ENCODE measurements around the gene GMEB2. TPM values are rescaled to one million over a fixed set of nuclear protein-coding genes. Genes with fewer than 3 reads are reported as not detected.
"Not testable (repeated sequence)": the region's sequence is repeated elsewhere in the genome, so short reads cannot be mapped to it uniquely, and the experiment has no call there.

The GMEB2 gene
- total RNA-seq, 1 donor from 2014 or later, result 11.3 TPM

DNA sequence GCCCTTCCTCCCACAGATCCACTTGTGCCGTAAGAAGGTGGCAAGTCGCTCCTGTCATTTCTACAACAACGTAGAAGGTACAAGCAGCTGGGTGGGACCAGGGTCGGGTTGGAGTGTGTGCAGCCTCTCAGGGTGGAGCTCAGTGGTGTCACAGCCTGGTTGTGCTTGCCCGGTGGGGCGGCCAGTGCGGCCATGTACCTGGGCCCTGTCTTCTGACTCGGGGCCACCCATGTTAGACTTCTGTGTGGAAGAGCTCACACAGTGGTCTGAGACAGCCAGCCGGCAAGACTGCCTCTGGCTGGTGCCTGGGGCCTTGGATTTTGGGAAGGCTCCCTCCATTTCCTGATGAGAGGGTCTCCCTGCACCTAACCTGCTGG is 35.9 kb upstream of the GMEB2 start:
- TF ChIP-seq CTCF (IDR thresholded peaks at IDR 0.05), result no peak
- peaks cover 40% of the 10 kb centered on the region for H3K36me3 ChIP-seq
- peaks cover 10% of the 10 kb centered on the region for H3K4me1 ChIP-seq
- no peak for DNase-seq
- H3K27ac ChIP-seq, result no peak overlapping the region
- H3K27me3 ChIP-seq, result no peaks in the 10 kb centered on the region
- intact Hi-C loops (cut with DNase I), result no loop called here
- H3K4me3 ChIP-seq, result no peak overlapping the region
- no peaks in the 10 kb centered on the region for H3K9me3 ChIP-seq
- ATAC-seq, result no peak

- Histone ChIP-seq H3K4me3 (no peak overlapping the region), H3K27me3 (no peaks in the 10 kb centered on the region), H3K27ac (no peak overlapping the region), H3K36me3 (peaks cover 34% of the 10 kb centered on the region), H3K9me3 (no peaks in the 10 kb centered on the region), H3K4me1 (peaks cover 16% of the 10 kb centered on the region)
- intact Hi-C loops (cut with DNase I), result no loop called here
- TF ChIP-seq CTCF (IDR thresholded peaks at IDR 0.05), result no peak
- no peak for ATAC-seq
- DNase-seq, result no peak
These were observed 35.3 kb upstream of the GMEB2 start for GRCh38 chr20:63661959-63662812.

DNA sequence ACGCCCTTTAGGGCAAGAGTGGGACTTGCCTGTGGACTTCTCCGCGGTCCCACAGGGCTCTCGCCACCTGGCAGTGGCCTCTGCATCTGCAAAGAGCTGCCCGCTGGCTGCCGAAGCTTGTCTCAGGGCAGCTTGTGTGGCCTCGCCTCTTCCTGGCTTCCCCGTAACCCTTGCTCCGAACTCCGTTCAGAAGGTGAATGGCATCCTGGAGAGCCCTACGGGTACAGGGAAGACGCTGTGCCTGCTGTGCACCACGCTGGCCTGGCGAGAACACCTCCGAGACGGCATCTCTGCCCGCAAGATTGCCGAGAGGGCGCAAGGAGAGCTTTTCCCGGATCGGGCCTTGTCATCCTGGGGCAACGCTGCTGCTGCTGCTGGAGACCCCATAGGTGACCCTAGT is 34.2 kb upstream of the GMEB2 start:
- Histone ChIP-seq H3K27me3 (no peaks in the 10 kb centered on the region), H3K27ac (no peak overlapping the region), H3K4me1 (peaks cover 16% of the 10 kb centered on the region), H3K36me3 (peaks cover 30% of the 10 kb centered on the region), H3K4me3 (no peak overlapping the region), H3K9me3 (no peaks in the 10 kb centered on the region)
- DNase-seq (no peak), ATAC-seq (no peak)
- no peak for TF ChIP-seq CTCF (IDR thresholded peaks at IDR 0.05)
- intact Hi-C loops (cut with DNase I), result no loop called here

DNA sequence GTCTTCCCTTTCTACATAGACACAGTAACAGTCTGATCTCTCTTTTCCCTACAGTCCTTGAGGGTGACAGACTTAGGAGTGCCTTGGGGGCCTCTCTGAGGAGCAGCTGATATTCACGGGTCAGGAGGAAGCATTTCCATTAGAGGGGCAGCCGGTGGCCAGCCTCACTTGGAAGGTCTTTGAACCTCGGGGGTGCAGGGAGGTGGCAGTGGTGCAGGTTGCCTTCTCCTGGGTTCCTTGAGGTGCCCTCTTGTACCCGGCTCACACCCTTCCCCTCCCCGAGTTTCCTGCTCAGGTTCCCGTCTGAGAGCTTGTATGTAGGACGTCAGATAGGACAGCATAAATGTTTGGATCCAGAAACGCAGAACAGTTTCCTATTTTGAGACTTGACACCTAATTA is 33.7 kb upstream of the GMEB2 start:
- intact Hi-C loops (cut with DNase I), result no loop called here
- Histone ChIP-seq H3K27ac (no peak overlapping the region), H3K36me3 (peaks cover 25% of the 10 kb centered on the region), H3K27me3 (no peaks in the 10 kb centered on the region), H3K9me3 (no peaks in the 10 kb centered on the region), H3K4me3 (no peak overlapping the region), H3K4me1 (peaks cover 16% of the 10 kb centered on the region)
- TF ChIP-seq CTCF (IDR thresholded peaks at IDR 0.05), result no peak
- DNase-seq, result no peak
- no peak for ATAC-seq

GRCh38 chr20:63660174-63660573 is 33.3 kb upstream of the GMEB2 start:
- H3K9me3 ChIP-seq; intact Hi-C loops (cut with DNase I); DNase-seq; H3K4me3 ChIP-seq; H3K27ac ChIP-seq; H3K27me3 ChIP-seq; ATAC-seq: not testable (repeated sequence)
- Histone ChIP-seq H3K4me1 (peaks cover 16% of the 10 kb centered on the region), H3K36me3 (peaks cover 25% of the 10 kb centered on the region)

DNA sequence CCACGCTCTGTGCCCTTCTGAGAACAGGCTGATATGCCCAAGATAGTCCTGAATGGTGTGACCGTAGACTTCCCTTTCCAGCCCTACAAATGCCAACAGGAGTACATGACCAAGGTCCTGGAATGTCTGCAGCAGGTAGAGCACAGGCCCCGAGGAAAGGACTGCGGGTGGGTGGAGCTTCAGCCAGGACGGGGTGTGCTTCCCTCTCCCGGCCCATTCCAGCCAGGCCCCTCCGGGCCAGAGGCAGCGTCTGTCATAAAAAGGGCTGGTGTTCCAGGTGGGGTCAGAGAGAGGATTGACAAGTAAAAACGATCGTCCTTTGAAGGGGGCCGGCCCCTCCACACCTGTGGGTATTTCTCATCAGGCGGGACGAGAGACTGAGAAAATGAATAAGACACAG is 32.5 kb upstream of the GMEB2 start:
- intact Hi-C loops (cut with DNase I), result no loop called here
- peak overlapping the region; percentile 89 for H3K27ac ChIP-seq
- DNase-seq, result no peak
- H3K4me3 ChIP-seq, result peak overlapping the region; percentile 92
- peaks cover 25% of the 10 kb centered on the region for H3K36me3 ChIP-seq
- no peaks in the 10 kb centered on the region for H3K9me3 ChIP-seq
- no peaks in the 10 kb centered on the region for H3K27me3 ChIP-seq
- TF ChIP-seq CTCF (IDR thresholded peaks at IDR 0.05), result no peak
- H3K4me1 ChIP-seq, result peaks cover 16% of the 10 kb centered on the region
- no peak for ATAC-seq
